ENCODE measurements around the gene DACH1.

Gene DACH1

GRCh38 chr13:71773531-71773930 lies 93.5 kb downstream of the DACH1 start:
- DNase-seq: no peak

DNA sequence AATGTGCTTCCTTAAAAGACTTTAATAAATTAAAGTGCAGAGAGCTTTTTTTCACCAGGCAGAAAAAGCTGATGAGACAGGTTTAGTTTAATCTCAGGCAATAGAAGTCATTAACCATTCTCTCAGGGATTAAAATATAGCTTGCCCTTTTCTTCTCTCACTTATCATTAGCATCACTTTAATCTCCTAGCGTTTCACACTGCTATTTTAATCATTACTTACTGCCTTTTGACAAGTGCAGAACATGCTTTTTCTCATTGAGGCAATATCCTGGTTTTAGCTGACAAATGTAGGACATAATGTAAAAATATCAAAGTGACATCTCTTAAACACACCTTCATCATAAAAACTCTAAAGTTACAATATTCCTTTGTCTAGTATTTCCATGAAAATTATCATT lies 94.6 kb downstream of the DACH1 start:
- DNase-seq: no peak

GRCh38 chr13:71771144-71771543 lies 95.9 kb downstream of the DACH1 start:
- DNase-seq: no peak

DNA sequence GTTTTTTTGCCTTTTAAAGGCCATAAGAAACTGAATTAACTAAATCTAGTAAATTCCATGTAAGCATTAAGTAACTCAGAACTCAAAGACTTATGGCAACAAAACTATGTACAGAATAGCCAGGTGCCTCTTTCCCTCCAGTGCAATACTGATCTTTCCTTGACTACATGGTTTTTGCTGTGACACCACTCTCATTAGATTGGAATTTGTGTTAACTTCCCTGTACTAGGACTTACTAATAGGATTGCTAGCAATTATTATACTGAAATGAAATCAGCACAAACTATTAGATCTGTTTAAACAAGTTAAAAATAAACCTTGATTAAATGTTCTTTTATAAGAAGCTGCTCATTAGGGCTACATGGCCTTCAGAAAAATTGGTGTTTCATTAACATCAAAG lies 96.3 kb downstream of the DACH1 start:
- DNase-seq: no peak

- DNase-seq: no peak
Observed at GRCh38 chr13:71768881-71769280, 98.1 kb downstream of the DACH1 start.

- no peak for DNase-seq
Observed at GRCh38 chr13:71759651-71760511, 107.1 kb downstream of the DACH1 start.

GRCh38 chr13:71758828-71759227 lies 108.2 kb downstream of the DACH1 start:
- DNase-seq: no peak

- DNase-seq: no peak
Observed at GRCh38 chr13:71754407-71754974, 112.5 kb downstream of the DACH1 start.

DNA sequence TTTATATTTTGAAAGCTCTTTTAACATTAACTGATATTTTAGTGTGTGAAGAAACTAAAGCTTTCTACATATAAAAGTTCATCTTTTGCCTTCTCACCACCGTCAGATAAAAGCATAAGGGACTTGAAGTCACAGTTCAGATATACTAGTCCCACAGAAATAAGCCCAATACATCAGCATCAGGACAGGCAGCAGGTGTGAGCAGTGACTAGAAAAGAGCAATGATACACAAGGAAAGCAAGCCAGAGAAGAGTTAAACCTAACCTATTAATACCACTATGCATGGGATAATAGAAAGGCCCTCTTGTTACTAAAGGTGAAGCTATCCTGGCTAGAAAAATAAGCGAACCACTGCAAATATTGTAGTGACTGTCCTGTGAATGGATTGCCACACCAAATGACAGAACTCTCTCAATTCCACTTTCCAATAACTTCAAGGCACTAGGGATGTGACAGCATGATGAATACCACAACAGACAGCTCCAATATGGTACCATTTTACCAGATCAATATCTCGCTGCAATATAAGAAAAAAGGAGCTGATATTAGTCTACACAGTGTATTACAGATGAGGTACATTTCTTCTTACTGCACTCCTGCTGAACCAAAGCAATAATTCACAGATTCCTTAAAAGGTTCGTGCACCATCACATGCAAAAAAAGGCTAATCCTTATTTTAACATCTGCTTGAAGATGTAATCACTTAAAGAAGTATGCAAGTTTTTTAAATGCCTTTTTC lies 114.1 kb downstream of the DACH1 start:
- no peak for DNase-seq

- no peak for DNase-seq
Observed at GRCh38 chr13:71751073-71751472, 115.9 kb downstream of the DACH1 start.

DNA sequence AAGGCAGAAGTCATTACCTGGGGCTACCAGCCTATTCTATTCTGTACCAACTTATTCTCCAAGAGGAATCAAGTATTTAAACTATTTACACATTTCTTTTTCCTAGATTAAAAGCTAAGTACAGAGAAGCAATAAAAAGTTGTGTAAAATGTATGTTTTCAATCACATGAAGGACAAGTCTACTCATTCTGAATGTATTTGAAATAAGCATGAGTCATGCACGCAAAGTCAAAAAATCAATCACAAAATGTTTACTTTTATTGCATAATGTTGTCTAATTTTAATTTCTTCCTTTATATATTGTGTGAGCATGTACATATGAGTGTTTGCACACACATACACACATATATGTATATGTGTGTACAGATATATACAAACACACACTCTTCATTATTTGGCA lies 136.7 kb downstream of the DACH1 start:
- no peak for DNase-seq

- DNase-seq: no peak
Observed at GRCh38 chr13:71729441-71729840, 137.6 kb downstream of the DACH1 start.

DNA sequence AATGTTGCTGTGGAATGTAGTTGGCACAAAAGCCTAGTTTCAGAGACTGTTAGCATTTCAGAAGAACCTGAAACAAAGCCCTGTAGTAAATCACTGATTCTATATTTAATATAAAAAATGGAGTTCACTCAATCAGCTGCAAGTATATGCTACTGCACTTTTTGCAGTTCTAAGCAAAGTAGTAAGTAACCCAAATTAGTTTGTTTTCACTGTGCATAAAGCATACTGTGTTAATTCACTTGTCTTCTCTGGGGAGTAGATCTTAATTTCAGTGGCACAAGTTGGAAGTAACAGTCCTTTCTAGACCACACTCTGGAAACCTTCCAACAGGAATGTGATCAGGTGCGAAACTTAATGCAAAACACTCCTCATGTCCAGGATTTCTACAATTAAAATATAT lies 139.3 kb downstream of the DACH1 start:
- DNase-seq: no peak

DNA sequence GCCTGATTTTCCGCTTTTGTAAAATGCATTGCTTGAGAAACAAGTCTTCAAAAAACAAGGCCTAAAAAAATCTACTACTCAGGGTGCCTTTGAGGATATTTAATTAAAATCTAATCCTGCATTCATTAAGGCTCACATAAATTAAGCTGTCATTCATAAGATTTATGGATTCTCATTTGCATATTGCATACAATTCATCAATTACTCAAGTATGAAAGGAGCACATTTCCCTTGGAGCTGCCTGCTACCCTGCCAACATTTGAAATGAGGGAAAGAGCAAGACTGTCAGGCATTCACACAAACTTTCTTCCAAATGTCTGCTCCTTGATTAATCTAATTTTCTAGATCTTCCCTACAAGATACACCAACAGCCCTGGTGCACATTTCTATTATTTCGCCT lies 140.0 kb downstream of the DACH1 start:
- DNase-seq: no peak

DNA sequence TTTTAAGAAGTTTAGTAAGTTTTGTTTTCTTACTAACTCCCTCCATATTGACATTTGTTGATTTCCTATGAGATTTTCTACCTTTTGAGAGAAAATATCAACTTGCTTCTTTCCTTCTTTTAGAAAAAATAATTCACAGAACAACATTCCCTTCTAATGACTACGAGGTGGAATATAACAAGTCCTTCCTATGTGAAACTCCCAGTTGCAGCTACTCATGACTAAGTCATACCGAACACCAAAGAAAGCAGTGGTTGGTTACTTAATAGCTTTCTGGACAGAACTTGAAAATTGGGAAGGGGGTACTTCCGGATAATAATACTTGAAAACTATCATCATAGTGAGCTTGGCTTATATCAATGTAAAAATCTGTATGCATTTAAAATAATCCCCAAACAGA lies 144.8 kb downstream of the DACH1 start:
- DNase-seq: no peak

DNA sequence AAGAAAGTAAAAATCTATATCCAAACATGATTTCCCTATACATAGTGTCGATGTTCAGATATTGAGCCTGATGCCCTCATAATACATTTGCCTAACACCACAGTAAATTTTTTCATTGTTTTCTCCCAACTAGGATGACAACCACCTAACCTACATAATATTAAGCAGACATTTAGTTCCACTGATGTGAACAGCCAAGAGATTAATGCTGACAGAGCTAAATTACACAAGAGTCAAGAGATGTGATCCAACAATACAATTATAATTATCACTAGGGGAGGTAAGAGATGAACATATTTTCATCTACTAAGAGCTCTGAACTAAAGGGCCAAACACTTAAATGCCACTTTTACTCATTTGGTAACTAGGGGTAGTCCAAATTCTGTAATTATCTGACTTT lies 145.9 kb downstream of the DACH1 start:
- DNase-seq: no peak

GRCh38 chr13:71718931-71719330 lies 148.1 kb downstream of the DACH1 start:
- DNase-seq: no peak

DNA sequence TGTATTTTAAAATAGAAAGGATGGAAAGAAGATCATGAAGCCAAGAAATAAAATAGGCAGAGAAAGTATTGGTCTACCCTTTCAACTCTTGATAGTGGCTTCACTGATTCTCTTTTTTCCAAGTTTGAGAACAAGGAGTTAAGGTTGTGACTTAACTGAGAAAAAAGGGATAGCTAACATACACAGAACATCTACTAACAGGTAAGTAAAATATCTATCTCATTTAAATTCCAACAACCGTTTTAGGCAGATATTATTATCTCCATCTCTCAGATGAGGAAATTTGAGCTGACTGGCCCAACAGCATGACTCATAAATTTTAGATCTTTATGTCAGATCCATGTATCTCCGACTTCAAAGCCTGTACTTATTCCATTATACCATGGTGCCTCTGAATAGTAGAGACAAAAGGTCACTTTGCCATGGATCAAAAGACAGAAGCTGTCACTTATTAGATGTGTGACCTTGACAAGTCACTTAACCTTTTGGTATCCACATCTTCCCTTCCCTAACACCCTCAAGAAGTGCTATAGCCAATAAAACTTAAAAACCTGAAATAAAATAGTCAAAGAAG lies 152.1 kb downstream of the DACH1 start:
- no peak for DNase-seq

- DNase-seq: peak in 3 of 4 experiments; percentile 7 to 15 (median 9)
Observed at GRCh38 chr13:71712988-71713653, 153.9 kb downstream of the DACH1 start.

DNA sequence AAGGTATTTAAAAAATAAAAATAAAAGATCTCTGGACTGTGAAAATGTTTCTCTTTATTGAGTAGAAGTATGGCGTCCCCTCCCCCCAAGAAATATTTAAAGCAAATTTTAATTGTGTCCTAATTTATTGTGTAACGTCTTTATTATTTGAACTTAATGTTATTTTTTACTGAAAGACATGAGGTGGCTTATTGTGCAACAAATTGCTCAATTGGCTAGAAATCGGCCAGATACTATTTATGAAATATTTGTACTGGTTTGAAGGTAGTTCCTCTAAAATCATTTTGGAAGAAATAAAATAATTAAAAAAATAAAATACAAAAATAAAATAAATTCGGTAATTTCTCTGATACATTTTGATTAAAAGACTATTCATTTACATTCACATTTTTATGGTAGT lies 162.3 kb downstream of the DACH1 start:
- peak; percentile 16 to 63 (median 39) for DNase-seq

DNA sequence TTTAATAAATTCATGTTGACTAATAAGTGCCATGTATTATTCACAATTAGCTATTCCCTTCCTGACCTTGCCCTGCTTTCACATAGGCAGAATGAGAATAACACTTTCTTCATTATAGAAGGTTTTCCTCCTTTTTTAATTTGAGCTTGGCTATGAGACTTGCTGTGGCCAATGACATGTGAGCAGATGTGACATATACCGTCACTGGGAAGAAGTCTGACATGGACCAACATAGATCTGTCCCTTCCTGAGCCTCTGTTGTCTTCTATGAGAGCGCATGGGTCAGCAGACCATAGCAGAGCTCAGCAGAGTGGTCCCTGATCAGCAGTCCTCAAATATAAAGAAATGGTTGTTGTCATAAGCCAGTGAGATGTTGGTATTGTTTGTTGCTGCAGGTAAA lies 163.9 kb downstream of the DACH1 start:
- DNase-seq: no peak

- no peak for DNase-seq
Observed at GRCh38 chr13:71702253-71702652, 164.8 kb downstream of the DACH1 start.

DNA sequence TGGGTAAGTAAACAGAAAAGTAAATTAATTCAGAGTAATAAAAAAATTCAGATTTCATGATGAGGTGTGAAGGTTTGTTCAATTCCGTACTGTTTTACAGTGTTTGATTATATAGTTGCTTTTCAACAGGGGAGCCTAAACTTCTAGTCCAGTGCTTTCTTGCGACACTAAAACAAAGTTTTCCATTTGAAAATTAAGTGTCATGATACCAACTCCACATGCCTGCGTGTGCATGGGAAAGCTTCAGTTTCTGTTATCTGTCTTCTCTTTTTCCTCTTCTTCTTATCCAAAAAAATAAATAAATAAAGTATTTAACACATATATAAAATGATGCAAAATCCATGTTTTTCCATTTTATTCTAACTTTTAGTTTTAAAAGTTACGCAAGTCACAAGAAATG lies 165.3 kb downstream of the DACH1 start:
- no peak for DNase-seq
